ENCODE measurements around the gene CIB2. TPM values are rescaled to one million over a fixed set of nuclear protein-coding genes. Genes with fewer than 3 reads are reported as not detected.

CIB2 gene
- total RNA-seq, 4 donors from 2014 or later, result 1.4 to 5.6 (median 3.1) TPM

DNA sequence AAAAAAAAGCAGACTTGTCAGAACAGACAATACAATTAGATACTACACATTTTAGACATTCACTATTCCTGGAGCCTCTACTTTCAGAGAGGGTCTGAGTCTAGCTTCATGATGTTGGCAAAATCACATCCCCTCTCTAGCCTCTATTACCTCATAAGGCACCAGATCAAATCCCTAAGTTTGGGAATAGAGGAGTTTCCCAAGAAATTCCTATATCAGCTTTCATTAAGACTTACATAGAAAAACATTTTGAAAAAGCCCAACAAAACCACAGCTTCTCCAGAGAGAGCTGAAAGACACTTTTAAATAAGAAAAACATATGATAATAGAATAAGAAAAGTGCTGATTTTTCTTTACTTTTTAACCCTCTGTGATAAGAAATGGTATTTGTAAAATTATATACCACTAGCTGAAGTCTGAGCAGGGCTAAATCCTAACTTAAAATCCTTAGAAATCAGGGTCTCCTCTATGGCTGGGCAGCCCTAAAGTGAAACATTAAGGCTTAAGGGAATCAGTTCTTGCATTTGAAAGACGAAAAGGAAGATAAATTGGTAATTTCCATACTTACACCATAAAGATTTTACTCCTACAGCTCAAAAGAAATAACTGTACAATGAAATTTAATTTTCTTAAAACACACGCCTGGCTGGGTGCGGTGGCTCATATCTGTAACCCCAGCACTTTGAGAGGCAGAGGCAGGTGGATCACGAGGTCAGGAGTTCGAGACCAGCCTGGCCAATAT lies 58.0 kb downstream of the CIB2 start:
- TF ChIP-seq, protein P1, sequence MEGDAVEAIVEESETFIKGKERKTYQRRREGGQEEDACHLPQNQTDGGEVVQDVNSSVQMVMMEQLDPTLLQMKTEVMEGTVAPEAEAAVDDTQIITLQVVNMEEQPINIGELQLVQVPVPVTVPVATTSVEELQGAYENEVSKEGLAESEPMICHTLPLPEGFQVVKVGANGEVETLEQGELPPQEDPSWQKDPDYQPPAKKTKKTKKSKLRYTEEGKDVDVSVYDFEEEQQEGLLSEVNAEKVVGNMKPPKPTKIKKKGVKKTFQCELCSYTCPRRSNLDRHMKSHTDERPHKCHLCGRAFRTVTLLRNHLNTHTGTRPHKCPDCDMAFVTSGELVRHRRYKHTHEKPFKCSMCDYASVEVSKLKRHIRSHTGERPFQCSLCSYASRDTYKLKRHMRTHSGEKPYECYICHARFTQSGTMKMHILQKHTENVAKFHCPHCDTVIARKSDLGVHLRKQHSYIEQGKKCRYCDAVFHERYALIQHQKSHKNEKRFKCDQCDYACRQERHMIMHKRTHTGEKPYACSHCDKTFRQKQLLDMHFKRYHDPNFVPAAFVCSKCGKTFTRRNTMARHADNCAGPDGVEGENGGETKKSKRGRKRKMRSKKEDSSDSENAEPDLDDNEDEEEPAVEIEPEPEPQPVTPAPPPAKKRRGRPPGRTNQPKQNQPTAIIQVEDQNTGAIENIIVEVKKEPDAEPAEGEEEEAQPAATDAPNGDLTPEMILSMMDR (IDR thresholded peaks at IDR 0.05), result no peak
- ATAC-seq (ENCODE audit: low FRiP score), result no peak
- DNase-seq (ENCODE audit: low spot score), result no peak

DNA sequence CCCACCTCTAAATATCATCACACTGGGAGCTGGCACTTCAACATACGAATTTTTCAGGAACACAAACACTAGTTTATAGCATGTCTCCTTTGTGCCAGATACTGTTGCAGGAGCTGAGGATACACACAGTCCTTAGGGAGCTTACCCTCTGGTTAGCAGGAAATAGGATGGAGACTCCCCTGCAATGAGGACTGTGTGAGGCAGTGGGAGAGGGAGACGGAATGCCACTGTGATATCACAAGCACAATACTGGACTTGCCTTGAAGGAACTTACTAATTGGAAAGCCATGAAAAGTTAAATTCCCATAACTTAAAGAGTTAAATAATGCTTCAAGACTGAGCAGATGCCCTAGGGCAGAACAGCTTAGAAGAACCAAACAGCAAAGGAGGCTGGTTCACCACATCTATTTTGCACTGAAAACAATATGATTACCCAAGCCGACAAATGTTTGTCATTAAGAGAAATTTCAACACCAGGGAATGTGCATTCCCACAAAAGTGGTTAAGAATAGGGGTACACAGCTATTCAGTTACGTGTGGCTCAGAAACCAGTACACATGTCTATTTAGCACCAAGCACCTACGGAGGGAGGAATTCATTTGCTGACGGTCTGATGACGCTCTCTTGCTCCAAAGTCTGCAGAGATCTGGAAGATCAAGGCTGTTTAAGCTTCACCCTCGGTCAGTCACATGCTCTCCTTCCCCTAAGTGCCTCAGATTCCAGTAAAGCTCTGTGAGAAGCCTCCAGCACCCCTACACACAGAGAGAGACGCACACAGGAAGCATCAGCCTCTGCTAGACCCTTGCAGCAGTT lies 59.0 kb downstream of the CIB2 start:
- DNase-seq (ENCODE audit: low spot score), result no peak
- peak; percentile 47 for ATAC-seq (ENCODE audit: low FRiP score)
- TF ChIP-seq, protein P1 (IDR thresholded peaks at IDR 0.05), result no peak

DNA sequence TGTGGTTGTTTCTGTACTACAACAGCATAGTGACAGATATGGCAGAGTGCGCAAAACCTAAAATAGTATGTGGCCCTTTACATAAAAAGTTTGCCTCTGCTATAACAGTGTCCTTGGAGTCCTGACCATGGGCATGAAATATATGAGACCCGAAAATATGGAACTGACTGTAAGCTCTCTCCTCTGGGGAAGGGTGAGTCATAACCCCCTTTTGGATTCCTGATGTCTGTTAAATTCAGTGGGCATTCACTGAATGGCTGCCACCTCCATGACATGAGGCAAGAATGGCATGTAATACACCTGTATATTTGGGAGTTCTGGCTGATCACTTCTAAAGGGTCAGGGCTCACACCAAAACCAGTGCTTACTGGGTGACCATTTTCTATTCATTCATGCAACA lies 59.9 kb downstream of the CIB2 start:
- DNase-seq (ENCODE audit: low spot score) (no peak), ATAC-seq (ENCODE audit: low FRiP score) (no peak)
- TF ChIP-seq, protein P1 (IDR thresholded peaks at IDR 0.05), result no peak

DNA sequence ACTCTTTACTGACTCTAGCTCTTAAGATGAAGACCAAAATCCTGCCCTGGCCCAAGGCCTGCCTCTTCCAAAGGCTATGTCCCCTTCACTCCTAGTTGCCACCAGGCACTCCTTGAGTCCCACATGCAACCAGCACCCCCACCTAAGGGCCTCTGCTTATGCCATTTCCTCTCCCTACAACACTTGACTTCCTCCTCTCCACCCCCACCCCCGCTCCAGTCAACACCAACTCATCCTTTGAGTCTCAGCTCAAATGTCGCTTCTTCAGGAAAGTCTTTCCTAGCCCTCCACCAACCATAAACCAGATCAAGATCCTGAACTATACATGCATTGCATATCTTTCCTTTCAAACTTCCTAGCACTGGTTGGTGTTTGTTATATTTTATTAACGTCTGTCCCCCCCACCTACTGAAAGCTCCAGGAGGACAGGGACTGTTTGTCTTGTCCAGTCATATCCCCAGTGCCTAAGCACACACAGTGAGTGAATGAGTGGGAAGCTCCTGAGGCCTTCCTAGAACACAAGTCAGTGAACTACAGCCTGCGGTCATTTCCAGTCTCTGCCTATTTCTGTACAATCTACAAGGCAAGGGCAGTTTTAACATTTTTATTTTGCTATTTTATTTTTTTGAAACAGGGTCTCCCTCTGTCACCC lies 61.1 kb downstream of the CIB2 start:
- ATAC-seq (ENCODE audit: low FRiP score), result no peak
- TF ChIP-seq, protein P1 (IDR thresholded peaks at IDR 0.05), result no peak
- DNase-seq (ENCODE audit: low spot score), result no peak

DNA sequence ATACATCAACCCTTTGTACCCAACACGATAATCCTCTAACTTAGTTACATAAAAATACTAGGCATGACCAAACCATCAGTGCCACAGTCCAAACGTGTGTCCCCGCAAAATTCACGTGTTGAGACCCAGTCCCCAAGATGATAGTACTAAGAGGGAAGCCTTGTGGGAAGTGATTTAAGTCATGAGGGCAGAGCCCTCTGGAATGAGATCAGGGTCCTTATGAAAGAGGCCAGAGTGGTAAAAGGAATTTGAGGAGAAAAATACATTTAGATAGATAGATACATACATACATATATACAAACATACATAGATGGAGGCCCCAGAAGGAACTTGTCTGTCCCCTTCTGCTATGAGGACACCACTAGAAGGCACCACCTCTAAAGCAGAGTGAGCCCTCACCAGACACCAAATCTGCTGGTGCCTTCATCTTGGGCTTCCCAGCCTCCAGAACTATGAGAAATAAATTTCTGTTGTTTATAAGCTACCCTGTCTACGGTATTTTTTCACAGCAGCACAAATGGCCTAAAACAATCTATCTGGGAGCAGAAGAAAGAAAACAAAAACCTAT lies 61.7 kb downstream of the CIB2 start:
- TF ChIP-seq, protein P1 (IDR thresholded peaks at IDR 0.05), result no peak
- no peak for DNase-seq (ENCODE audit: low spot score)

DNA sequence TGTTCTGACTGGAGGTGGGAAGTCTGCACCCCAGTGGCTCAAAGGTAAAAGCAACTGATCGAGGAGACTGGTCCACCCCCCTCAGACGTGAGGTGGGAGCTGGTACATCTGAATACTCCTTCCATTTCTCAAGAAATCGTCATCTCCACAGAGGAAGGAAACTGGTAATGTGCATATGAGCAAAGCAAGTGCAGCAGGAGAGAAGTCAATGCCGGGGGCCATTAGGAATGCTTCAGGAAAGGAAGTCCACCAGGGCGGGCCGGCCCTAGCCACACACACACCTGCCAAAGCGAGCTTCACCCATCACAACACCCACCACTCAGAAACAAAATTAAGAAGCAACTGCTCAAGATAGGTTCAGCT lies 62.2 kb downstream of the CIB2 start:
- TF ChIP-seq, protein P1 (IDR thresholded peaks at IDR 0.05), result no peak
- no peak for ATAC-seq (ENCODE audit: low FRiP score)
- DNase-seq (ENCODE audit: low spot score), result no peak

More for the DNA sequence above, 61.7 kb downstream of the CIB2 start:
- ATAC-seq (ENCODE audit: low FRiP score), result no peak
